HepG2 (cell line): Measurements from ENCODE around the gene STK32C. TPM values are rescaled to one million over a fixed set of nuclear protein-coding genes. Genes with fewer than 3 reads are reported as not detected.

Experiments
- FOSL2 ChIP-seq: sonication (generic); formaldehyde crosslinking; IDR thresholded peaks from 2 replicates; pipeline ENCODE4 v1.4.0; 2020; ENCODE audit warnings: missing genetic modification reagents
- RNF2 ChIP-seq: fragments of 450-650 bp; conservative IDR thresholded peaks from 2 replicates; pipeline ENCODE4 v1.6.1; 2016; ENCODE audit warnings: low read depth
- SMARCE1 ChIP-seq: fragments of 450-650 bp; IDR thresholded peaks from 2 replicates; pipeline ENCODE4 v1.6.1; 2017; ENCODE audit warnings: borderline replicate concordance
- SP2 ChIP-seq: sonication (generic); formaldehyde crosslinking; IDR thresholded peaks from 2 replicates; pipeline ENCODE4 v1.5.1; 2020; ENCODE audit warnings: mild to moderate bottlenecking, missing genetic modification reagents
- XRCC5 ChIP-seq: fragments of 200-400 bp; formaldehyde crosslinking; optimal IDR thresholded peaks from 2 replicates; pipeline ENCODE3; 2017; ENCODE audit warnings: mild to moderate bottlenecking, low read length
- ZNF816 ChIP-seq: sonication (generic); formaldehyde crosslinking; IDR thresholded peaks from 2 replicates; pipeline ENCODE4 v1.8.0; 2022; ENCODE audit warnings: missing genetic modification reagents, mild to moderate bottlenecking, borderline replicate concordance
- ZNF83 ChIP-seq: sonication (generic); formaldehyde crosslinking; IDR thresholded peaks from 2 replicates; pipeline ENCODE4 v1.4.0; 2020; ENCODE audit warnings: missing genetic modification reagents, mild to moderate bottlenecking, borderline replicate concordance
- polyA plus RNA-seq, 8 experiments: library from polyadenylated mRNA; depleted of rRNA in 3 of 8; stranded (reverse) in 7 of 8; unstranded in 1 of 8; fragments of >200 nt; fragmentation: Illumina TruSeq in 4 of 8; extraction: Trizol in 4 of 8; gene quantifications; 2 replicates each; pipeline versions ENCODE4 v1.2.1 to v1.2.3, GENCODE V29; 2011 to 2016; ENCODE audit warnings: low read depth in 4 of 8, missing spikeins in 1 of 8, mixed read lengths in 1 of 8; ENCODE audit not compliant: insufficient read depth in 1 of 8
- total RNA-seq, 5 experiments: library from RNA; depleted of rRNA; stranded (reverse); fragments of >200 nt; fragmentation: Illumina TruSeq; extraction: Trizol; gene quantifications; 2 replicates each; pipeline ENCODE4 v1.2.3, GENCODE V29; 2016; ENCODE audit warnings: low read depth in 1 of 5
- TF ChIP-seq, protein P1 (sequence below): IDR thresholded peaks from 2 replicates; pipeline ENCODE4 v1.6.1; 2016; ENCODE audit warnings: low read depth, missing genetic modification reagents, missing compliant biosample characterization
- TF ChIP-seq, protein P2 (sequence below): sonication (generic); formaldehyde crosslinking; IDR thresholded peaks from 2 replicates; pipeline ENCODE4 v1.9.0; 2022; ENCODE audit warnings: missing genetic modification reagents, mild to moderate bottlenecking, borderline replicate concordance
- TF ChIP-seq, protein P3 (sequence below): IDR thresholded peaks from 2 replicates; pipeline ENCODE4 v1.6.1; 2018; ENCODE audit warnings: missing genetic modification reagents, mild to moderate bottlenecking, missing compliant biosample characterization
- TF ChIP-seq, protein P4 (sequence below): sonication (generic); formaldehyde crosslinking; IDR thresholded peaks from 2 replicates; pipeline ENCODE4 v1.4.0; 2020; ENCODE audit warnings: mild to moderate bottlenecking, low read depth, missing genetic modification reagents
- TF ChIP-seq, protein P5 (sequence below): sonication (generic); formaldehyde crosslinking; IDR thresholded peaks from 2 replicates; pipeline ENCODE4 v1.4.0; 2020; ENCODE audit warnings: low read depth, mild to moderate bottlenecking, missing genetic modification reagents

The STK32C gene
- total and polyA plus RNA-seq, 2 of the 13 experiments (the other 11 are each of a cell fraction or from before 2014, with no cell fraction given): 10.9 to 19.4 TPM

DNA sequence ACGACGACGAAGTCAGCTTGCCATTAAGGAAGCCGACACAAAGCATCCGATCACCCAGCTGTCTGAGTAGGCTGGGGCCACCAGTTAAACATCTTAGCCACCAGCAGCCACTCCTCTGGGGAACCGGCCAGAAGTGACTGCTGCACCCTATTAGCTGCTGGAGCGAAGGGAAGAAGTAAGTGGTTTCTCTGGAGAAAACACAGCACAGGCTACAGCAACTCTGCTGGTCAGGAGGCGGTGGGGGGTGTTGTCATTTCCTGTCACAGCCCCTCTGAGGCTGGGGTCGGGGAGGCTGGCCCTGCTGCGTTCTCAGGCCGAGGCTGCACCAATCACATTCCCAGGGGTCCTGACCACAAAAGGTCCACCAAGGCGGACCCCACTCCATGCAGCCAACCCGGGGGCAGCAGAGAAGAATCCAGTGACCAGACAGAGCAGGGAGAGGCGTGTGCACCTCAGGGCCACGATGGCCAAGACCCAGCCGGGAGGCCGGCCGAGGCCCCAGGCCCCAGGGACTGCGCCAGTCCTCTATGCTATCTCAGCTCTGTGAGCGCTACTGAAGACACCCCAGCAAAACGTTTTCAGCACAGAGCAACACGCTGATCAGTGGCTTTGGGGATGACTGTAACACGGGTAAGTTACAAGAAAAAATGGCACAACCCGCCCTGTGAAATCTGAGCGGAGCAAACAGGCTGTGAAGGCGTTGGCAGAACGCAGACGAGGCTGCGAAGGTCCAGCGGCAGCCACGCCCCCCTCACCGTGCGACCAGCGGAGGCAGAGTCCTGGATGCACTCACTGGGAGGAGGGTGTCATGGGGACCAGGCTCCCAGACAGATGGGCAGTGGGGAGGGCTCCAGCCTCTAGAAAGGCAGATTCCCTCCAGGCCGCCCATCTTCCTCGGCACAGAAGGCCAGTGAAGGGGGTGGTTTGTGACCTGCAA, 24.8 kb downstream of the STK32C start (continued):
- TF ChIP-seq, protein P1, sequence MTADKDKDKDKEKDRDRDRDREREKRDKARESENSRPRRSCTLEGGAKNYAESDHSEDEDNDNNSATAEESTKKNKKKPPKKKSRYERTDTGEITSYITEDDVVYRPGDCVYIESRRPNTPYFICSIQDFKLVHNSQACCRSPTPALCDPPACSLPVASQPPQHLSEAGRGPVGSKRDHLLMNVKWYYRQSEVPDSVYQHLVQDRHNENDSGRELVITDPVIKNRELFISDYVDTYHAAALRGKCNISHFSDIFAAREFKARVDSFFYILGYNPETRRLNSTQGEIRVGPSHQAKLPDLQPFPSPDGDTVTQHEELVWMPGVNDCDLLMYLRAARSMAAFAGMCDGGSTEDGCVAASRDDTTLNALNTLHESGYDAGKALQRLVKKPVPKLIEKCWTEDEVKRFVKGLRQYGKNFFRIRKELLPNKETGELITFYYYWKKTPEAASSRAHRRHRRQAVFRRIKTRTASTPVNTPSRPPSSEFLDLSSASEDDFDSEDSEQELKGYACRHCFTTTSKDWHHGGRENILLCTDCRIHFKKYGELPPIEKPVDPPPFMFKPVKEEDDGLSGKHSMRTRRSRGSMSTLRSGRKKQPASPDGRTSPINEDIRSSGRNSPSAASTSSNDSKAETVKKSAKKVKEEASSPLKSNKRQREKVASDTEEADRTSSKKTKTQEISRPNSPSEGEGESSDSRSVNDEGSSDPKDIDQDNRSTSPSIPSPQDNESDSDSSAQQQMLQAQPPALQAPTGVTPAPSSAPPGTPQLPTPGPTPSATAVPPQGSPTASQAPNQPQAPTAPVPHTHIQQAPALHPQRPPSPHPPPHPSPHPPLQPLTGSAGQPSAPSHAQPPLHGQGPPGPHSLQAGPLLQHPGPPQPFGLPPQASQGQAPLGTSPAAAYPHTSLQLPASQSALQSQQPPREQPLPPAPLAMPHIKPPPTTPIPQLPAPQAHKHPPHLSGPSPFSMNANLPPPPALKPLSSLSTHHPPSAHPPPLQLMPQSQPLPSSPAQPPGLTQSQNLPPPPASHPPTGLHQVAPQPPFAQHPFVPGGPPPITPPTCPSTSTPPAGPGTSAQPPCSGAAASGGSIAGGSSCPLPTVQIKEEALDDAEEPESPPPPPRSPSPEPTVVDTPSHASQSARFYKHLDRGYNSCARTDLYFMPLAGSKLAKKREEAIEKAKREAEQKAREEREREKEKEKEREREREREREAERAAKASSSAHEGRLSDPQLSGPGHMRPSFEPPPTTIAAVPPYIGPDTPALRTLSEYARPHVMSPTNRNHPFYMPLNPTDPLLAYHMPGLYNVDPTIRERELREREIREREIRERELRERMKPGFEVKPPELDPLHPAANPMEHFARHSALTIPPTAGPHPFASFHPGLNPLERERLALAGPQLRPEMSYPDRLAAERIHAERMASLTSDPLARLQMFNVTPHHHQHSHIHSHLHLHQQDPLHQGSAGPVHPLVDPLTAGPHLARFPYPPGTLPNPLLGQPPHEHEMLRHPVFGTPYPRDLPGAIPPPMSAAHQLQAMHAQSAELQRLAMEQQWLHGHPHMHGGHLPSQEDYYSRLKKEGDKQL (CRISPR knock-in tag): no peak
- TF ChIP-seq ZNF83 (CRISPR knock-in tag): no peak
- TF ChIP-seq RNF2: no peak
- TF ChIP-seq, protein P2, sequence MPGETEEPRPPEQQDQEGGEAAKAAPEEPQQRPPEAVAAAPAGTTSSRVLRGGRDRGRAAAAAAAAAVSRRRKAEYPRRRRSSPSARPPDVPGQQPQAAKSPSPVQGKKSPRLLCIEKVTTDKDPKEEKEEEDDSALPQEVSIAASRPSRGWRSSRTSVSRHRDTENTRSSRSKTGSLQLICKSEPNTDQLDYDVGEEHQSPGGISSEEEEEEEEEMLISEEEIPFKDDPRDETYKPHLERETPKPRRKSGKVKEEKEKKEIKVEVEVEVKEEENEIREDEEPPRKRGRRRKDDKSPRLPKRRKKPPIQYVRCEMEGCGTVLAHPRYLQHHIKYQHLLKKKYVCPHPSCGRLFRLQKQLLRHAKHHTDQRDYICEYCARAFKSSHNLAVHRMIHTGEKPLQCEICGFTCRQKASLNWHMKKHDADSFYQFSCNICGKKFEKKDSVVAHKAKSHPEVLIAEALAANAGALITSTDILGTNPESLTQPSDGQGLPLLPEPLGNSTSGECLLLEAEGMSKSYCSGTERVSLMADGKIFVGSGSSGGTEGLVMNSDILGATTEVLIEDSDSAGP (CRISPR knock-in tag): 0 out of 2 replicates have a peak, but pooled peaks have one; percentile 20
- TF ChIP-seq ZNF816 (CRISPR knock-in tag): no peak
- TF ChIP-seq, protein P3, sequence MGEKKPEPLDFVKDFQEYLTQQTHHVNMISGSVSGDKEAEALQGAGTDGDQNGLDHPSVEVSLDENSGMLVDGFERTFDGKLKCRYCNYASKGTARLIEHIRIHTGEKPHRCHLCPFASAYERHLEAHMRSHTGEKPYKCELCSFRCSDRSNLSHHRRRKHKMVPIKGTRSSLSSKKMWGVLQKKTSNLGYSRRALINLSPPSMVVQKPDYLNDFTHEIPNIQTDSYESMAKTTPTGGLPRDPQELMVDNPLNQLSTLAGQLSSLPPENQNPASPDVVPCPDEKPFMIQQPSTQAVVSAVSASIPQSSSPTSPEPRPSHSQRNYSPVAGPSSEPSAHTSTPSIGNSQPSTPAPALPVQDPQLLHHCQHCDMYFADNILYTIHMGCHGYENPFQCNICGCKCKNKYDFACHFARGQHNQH (CRISPR knock-in tag): no peak
- TF ChIP-seq, protein P4, sequence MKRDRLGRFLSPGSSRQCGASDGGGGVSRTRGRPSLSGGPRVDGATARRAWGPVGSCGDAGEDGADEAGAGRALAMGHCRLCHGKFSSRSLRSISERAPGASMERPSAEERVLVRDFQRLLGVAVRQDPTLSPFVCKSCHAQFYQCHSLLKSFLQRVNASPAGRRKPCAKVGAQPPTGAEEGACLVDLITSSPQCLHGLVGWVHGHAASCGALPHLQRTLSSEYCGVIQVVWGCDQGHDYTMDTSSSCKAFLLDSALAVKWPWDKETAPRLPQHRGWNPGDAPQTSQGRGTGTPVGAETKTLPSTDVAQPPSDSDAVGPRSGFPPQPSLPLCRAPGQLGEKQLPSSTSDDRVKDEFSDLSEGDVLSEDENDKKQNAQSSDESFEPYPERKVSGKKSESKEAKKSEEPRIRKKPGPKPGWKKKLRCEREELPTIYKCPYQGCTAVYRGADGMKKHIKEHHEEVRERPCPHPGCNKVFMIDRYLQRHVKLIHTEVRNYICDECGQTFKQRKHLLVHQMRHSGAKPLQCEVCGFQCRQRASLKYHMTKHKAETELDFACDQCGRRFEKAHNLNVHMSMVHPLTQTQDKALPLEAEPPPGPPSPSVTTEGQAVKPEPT (CRISPR knock-in tag): no peak
- TF ChIP-seq XRCC5: no peak
- no peak for TF ChIP-seq FOSL2 (CRISPR knock-in tag)
- TF ChIP-seq, protein P5, sequence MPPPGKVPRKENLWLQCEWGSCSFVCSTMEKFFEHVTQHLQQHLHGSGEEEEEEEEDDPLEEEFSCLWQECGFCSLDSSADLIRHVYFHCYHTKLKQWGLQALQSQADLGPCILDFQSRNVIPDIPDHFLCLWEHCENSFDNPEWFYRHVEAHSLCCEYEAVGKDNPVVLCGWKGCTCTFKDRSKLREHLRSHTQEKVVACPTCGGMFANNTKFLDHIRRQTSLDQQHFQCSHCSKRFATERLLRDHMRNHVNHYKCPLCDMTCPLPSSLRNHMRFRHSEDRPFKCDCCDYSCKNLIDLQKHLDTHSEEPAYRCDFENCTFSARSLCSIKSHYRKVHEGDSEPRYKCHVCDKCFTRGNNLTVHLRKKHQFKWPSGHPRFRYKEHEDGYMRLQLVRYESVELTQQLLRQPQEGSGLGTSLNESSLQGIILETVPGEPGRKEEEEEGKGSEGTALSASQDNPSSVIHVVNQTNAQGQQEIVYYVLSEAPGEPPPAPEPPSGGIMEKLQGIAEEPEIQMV (CRISPR knock-in tag): no peak
- TF ChIP-seq SP2 (CRISPR knock-in tag): no peak
- TF ChIP-seq SMARCE1: no peak
